Measurements from ENCODE around the gene FCGR3A.
"Not testable (repeated sequence)": the region's sequence is repeated elsewhere in the genome, so short reads cannot be mapped to it uniquely, and the experiment has no call there.

The FCGR3A gene

GRCh38 chr1:161563522-161563921, 13.9 kb upstream of the FCGR3A start:
- H3K36me3 Mint-ChIP-seq, H3K4me3 Mint-ChIP-seq, H3K9me3 Mint-ChIP-seq, H3K27me3 Mint-ChIP-seq, ATAC-seq, H3K27ac Mint-ChIP-seq: not testable (repeated sequence)
- peaks cover 19% of the 10 kb centered on the region for H3K4me1 Mint-ChIP-seq

- not testable (repeated sequence) for H3K4me3 Mint-ChIP-seq, H3K27ac Mint-ChIP-seq, H3K27me3 Mint-ChIP-seq, H3K9me3 Mint-ChIP-seq, H3K36me3 Mint-ChIP-seq, ATAC-seq
- H3K4me1 Mint-ChIP-seq: peaks cover 19% of the 10 kb centered on the region
These were observed 12.8 kb upstream of the FCGR3A start for GRCh38 chr1:161562441-161562840.

GRCh38 chr1:161560960-161561715, 11.5 kb upstream of the FCGR3A start:
- ATAC-seq: peak; percentile 89
- not testable (repeated sequence) for H3K4me3 Mint-ChIP-seq, H3K27me3 Mint-ChIP-seq, H3K9me3 Mint-ChIP-seq, H3K36me3 Mint-ChIP-seq
- peaks cover 14% of the 10 kb centered on the region for H3K4me1 Mint-ChIP-seq
- peak overlapping the region; percentile 76 for H3K27ac Mint-ChIP-seq

GRCh38 chr1:161557506-161558450, 8.2 kb upstream of the FCGR3A start:
- not testable (repeated sequence) for H3K27me3 Mint-ChIP-seq, H3K4me3 Mint-ChIP-seq, H3K9me3 Mint-ChIP-seq, H3K27ac Mint-ChIP-seq, ATAC-seq, H3K36me3 Mint-ChIP-seq
- H3K4me1 Mint-ChIP-seq: peaks cover 29% of the 10 kb centered on the region

- not testable (repeated sequence) for H3K36me3 Mint-ChIP-seq, H3K27me3 Mint-ChIP-seq, H3K27ac Mint-ChIP-seq, ATAC-seq, H3K9me3 Mint-ChIP-seq, H3K4me3 Mint-ChIP-seq
- peaks cover 29% of the 10 kb centered on the region for H3K4me1 Mint-ChIP-seq
These were observed 7.4 kb upstream of the FCGR3A start for GRCh38 chr1:161556990-161557389.

- H3K4me3 Mint-ChIP-seq, H3K27ac Mint-ChIP-seq, H3K36me3 Mint-ChIP-seq, H3K9me3 Mint-ChIP-seq, ATAC-seq, H3K27me3 Mint-ChIP-seq: not testable (repeated sequence)
- H3K4me1 Mint-ChIP-seq: peaks cover 25% of the 10 kb centered on the region
These were observed 6.5 kb upstream of the FCGR3A start for GRCh38 chr1:161556143-161556542.

GRCh38 chr1:161554815-161555417, 5.3 kb upstream of the FCGR3A start:
- H3K27me3 Mint-ChIP-seq, H3K36me3 Mint-ChIP-seq, H3K9me3 Mint-ChIP-seq: not testable (repeated sequence)
- H3K4me1 Mint-ChIP-seq: peaks cover 18% of the 10 kb centered on the region
- peak overlapping the region; percentile 79 for H3K27ac Mint-ChIP-seq
- peak overlapping the region; percentile 38 for H3K4me3 Mint-ChIP-seq
- peak; percentile 88 for ATAC-seq

GRCh38 chr1:161554340-161554739, 4.7 kb upstream of the FCGR3A start:
- H3K36me3 Mint-ChIP-seq, H3K9me3 Mint-ChIP-seq, ATAC-seq, H3K4me3 Mint-ChIP-seq, H3K27me3 Mint-ChIP-seq: not testable (repeated sequence)
- H3K4me1 Mint-ChIP-seq: peaks cover 18% of the 10 kb centered on the region
- H3K27ac Mint-ChIP-seq: peak overlapping the region; percentile 79

GRCh38 chr1:161553631-161554030, 4.0 kb upstream of the FCGR3A start:
- peaks cover 18% of the 10 kb centered on the region for H3K4me1 Mint-ChIP-seq
- H3K36me3 Mint-ChIP-seq, H3K27me3 Mint-ChIP-seq, H3K4me3 Mint-ChIP-seq, H3K9me3 Mint-ChIP-seq, H3K27ac Mint-ChIP-seq, ATAC-seq: not testable (repeated sequence)

- H3K27ac Mint-ChIP-seq, H3K9me3 Mint-ChIP-seq, H3K4me3 Mint-ChIP-seq, H3K27me3 Mint-ChIP-seq, ATAC-seq, H3K36me3 Mint-ChIP-seq: not testable (repeated sequence)
- H3K4me1 Mint-ChIP-seq: peaks cover 18% of the 10 kb centered on the region
These were observed 1.3 kb upstream of the FCGR3A start for GRCh38 chr1:161550942-161551341.

GRCh38 chr1:161548749-161549406, 740 bp downstream of the FCGR3A start:
- not testable (repeated sequence) for H3K27me3 Mint-ChIP-seq, H3K27ac Mint-ChIP-seq, H3K4me3 Mint-ChIP-seq, ATAC-seq, H3K9me3 Mint-ChIP-seq, H3K36me3 Mint-ChIP-seq
- peaks cover 10% of the 10 kb centered on the region for H3K4me1 Mint-ChIP-seq

- not testable (repeated sequence) for H3K27me3 Mint-ChIP-seq, ATAC-seq, H3K36me3 Mint-ChIP-seq, H3K9me3 Mint-ChIP-seq, H3K4me3 Mint-ChIP-seq, H3K27ac Mint-ChIP-seq
- H3K4me1 Mint-ChIP-seq: peaks cover 12% of the 10 kb centered on the region
These were observed 1.4 kb downstream of the FCGR3A start for GRCh38 chr1:161547995-161548741.

GRCh38 chr1:161545005-161545731, 4.5 kb downstream of the FCGR3A start:
- not testable (repeated sequence) for H3K36me3 Mint-ChIP-seq, H3K9me3 Mint-ChIP-seq, H3K27me3 Mint-ChIP-seq, H3K4me3 Mint-ChIP-seq, ATAC-seq
- H3K27ac Mint-ChIP-seq: peak overlapping the region; percentile 54
- H3K4me1 Mint-ChIP-seq: peaks cover 41% of the 10 kb centered on the region

- not testable (repeated sequence) for H3K27me3 Mint-ChIP-seq, H3K9me3 Mint-ChIP-seq, H3K36me3 Mint-ChIP-seq, ATAC-seq, H3K4me3 Mint-ChIP-seq
- peak overlapping the region; percentile 88 for H3K27ac Mint-ChIP-seq
- H3K4me1 Mint-ChIP-seq: peaks cover 47% of the 10 kb centered on the region
These were observed 6.5 kb downstream of the FCGR3A start for GRCh38 chr1:161543125-161543524.

All from stimulated activated memory B cell treated with anti-CD40 and anti-IgM and Interleukin-4, amounts not matched to agents 10 μg/mL and 1 μg/mL and 100 μg/mL, for 72 hours (primary cell).